ENCODE results near the gene FLRT2.

DNA sequence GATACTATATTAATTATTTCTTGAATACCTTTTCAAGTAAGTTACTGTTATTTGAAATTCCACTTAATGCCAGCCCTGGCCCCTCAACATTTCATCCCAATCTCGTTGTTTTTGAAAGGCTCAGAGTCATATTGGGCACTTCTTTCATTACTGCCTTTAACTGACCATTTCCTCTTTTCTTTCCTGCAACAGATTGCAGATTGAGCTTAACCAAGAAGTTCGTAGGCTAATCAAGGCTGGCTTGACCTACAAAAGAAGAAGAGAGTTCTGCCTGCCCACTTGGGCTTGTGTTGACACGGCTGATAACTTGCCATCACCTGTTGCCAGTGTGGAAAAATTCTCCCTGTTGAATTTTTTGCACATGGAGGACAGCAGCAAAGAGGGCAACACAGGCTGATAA lies 91.0 kb downstream of the FLRT2 start:
- TF ChIP-seq, protein P1, sequence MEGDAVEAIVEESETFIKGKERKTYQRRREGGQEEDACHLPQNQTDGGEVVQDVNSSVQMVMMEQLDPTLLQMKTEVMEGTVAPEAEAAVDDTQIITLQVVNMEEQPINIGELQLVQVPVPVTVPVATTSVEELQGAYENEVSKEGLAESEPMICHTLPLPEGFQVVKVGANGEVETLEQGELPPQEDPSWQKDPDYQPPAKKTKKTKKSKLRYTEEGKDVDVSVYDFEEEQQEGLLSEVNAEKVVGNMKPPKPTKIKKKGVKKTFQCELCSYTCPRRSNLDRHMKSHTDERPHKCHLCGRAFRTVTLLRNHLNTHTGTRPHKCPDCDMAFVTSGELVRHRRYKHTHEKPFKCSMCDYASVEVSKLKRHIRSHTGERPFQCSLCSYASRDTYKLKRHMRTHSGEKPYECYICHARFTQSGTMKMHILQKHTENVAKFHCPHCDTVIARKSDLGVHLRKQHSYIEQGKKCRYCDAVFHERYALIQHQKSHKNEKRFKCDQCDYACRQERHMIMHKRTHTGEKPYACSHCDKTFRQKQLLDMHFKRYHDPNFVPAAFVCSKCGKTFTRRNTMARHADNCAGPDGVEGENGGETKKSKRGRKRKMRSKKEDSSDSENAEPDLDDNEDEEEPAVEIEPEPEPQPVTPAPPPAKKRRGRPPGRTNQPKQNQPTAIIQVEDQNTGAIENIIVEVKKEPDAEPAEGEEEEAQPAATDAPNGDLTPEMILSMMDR (IDR thresholded peaks at IDR 0.05) = no peak
- no peak for TF ChIP-seq POLR2A (IDR thresholded peaks at IDR 0.05)

Data from esophagus squamous epithelium (tissue), 4 donors.